ENCODE measurements around the gene CDC42EP3.

The CDC42EP3 gene

DNA sequence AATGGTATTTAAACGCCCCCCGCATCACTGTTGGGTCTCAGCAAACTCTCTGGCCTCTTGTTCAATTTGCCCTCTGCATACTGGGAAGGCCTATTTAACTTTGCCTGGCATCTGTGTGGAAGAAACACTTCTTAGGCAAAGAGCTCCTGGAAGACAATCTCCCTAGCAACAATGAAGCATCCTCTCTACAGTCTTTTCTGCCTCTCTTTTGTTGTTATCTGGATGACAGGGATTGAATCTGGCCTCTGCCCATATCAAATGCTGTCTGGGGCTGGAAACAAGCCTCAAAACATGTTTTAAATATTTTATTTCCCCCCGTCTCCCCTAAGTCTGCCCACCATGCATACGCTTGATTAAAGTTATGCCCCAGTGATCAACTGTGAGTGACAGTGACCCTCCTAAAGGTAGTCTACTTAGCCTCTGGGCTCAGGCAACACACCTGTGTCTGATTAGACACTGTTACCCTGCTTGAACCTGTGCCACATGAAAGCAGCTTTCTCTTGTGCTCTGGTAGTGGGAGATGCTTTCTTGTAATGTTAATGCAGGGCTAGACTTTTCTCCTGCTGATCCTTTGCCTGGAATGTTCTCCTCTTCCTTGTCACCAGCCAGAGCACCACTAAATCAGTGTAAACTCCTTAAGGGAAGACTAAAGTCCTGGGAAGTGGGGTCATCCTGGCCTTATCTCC is 34.9 kb downstream of the CDC42EP3 start:
- no peak for DNase-seq (ENCODE audit: low spot score)

DNA sequence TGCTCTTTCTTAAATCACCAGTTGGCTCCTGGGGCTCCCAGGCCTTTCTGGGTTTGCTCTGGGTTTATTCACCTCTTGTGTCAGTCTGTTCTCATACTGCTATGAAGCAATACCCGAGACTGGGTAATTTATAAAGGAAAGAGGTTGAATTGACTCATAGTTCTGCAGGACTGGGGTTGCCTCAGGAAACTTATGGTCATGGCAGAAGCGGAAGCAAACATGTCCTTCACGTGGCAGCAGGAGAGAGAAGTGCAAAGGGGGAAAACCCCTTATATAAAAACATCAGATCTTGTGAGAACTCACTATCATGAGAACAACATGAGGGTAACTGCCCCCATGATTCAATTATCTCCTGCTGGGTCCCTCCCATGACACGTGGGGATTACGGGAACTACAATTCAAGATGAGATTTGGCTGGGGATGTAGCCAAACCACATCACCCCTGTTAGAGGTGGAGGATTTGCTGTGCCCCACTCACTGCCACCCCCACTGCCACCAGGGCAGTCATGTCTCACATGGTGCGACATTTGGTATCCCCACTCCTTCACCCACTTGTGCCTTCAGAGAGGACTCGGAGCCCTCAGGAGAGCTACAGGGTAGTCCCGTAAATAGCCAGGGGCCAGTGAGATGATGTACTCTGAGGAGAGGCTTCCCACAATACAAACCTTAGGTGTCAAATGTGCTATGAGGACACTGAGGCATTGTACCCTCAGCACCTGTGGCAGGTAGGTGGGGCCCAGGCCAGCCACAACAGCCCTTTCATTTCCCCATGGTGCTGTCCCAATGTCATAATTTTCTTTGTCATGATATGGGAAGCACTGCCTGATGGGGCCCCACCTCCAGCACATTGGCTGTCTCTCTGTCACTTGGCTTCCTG is 35.7 kb downstream of the CDC42EP3 start:
- no peak for DNase-seq (ENCODE audit: low spot score)

DNA sequence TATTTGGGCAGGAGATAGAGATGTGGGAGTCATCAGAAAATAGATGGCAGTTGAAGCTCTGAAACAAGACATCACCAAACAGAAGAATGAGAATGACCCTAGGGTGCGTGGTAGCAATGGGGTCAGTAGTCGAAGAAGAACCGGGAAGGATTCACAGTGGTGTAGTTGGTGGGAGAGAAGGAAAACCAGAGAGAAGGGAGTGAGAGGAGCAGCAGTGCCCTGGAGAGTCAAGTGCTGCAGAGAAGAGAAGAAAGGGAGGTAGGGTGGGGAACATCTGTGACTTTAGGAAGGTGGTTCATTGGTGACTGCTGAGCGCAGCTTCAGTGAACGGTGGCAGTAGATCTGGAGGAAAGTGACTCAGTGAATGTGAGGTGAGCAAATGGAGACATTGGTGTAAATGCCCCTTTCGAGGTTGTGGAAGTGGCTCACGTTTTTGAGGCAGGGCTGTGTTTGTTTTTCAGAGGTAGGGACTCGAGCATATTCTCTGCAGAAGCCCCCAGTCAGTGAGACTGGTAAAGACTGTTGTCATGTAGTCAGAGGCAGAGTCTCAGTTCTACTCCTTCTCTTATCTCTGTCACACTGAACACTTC is 36.4 kb downstream of the CDC42EP3 start:
- DNase-seq (ENCODE audit: low spot score): no peak

DNA sequence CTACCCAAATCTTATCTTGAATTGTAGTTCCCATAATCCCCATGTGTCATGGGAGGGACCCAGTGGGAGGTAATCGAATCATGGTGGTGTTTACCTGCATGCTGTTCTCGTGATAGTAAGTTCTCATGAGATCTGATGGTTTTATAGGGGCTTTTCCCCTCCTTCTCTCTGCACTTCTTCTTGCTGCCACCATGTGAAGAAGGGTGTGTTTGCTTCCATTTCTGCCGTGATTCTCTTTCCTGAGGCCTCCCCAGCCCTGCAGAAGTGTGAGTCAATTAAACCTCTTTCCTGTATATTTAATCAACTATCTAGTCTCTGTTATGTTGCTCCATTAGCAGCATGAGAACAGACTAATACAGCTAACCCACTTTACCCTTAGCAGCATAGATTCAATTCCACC is 37.6 kb downstream of the CDC42EP3 start:
- DNase-seq (ENCODE audit: low spot score): no peak

DNA sequence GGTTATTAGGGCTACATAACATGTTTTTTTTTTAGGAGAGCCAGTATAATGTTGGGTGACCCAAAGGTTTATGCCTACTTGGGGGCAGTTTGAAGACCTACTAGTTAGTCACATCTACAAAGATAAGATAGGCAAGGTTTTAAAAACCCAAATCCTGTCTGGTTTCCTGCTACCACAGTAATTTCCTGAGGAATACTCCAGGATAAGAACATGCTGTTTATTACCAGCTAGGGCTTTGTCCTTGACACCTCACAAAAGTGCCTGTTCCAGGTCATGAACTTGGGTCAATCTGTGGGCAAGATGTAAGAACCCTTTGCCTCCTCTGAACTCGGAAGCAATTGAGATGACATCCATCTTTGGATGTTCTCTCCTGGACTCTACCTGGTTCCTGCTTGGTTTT is 38.2 kb downstream of the CDC42EP3 start:
- no peak for DNase-seq (ENCODE audit: low spot score)

DNA sequence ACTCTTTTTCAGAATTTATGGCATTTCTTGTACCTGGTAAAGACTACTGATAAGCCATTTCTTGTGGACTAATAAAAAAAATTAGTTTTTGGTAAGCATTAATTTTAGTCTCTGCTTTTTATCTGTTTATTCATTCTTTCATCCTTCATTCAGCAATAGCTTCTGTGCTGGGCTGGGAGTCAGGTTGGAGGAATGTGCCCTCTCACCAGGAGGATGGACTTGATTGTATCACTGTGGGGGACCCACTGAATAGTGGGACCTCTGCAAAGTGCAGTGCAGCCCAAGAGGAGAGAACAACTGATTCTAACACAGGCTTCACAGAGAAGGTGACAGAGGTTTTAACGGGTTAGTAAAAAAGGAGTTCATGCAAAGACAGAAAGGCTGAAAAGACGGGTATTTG is 39.1 kb downstream of the CDC42EP3 start:
- no peak for DNase-seq (ENCODE audit: low spot score)

DNA sequence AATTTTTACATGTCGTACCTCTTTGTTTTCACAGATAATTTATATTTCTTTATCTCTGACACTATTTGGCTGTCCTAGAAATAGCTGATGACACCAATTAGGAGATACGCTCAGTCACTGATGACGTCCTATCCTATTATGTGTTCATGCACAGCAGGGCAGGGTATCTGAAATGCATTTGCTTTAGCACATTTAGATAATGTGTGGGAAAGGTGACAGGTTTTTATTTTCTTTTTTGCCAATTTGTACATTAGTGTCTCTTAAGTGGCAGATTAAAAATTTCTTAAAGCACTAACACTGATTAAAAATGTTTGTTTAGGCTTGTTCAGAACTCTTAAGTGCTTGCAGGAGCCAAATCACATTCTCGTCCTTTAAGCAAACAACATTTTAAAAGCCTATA is 39.7 kb downstream of the CDC42EP3 start:
- DNase-seq (ENCODE audit: low spot score): no peak

DNA sequence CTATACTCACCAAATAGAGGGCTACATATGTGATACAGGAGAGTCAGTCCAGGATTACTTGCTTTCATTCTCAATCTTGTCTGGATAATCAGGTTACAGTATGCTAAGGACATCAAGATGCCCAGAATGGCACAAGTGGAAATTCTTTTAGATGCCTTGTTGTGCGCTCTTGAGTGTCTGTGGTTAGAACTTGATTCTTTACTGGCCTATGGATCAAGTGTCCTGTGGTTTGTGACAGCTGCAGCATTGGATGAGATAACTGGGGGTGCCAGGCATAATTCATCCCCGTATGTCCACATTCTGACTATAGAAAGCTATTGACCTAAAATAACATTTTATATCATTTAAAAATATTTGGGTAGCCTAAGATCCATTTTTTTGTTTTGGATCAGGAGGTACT is 40.1 kb downstream of the CDC42EP3 start:
- no peak for DNase-seq (ENCODE audit: low spot score)

DNA sequence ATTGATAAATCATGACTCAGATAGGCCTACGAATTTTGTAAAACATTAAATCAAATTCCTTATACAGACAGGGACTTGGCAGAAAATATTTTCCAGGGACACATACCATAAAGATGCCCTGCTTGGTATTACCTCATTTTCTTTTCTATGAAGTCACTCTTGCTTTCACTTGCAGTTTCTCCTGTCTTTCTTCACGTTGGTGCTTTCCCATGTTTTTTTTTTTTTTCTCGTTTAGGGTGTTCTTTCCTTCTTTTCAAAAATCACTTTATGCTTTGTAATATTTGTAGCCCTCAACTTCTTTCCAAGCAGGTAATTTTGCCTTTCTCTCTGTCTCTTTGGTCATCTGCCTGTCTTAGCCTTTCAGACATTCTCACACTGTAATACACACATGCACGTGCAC is 40.7 kb downstream of the CDC42EP3 start:
- no peak for DNase-seq (ENCODE audit: low spot score)

DNA sequence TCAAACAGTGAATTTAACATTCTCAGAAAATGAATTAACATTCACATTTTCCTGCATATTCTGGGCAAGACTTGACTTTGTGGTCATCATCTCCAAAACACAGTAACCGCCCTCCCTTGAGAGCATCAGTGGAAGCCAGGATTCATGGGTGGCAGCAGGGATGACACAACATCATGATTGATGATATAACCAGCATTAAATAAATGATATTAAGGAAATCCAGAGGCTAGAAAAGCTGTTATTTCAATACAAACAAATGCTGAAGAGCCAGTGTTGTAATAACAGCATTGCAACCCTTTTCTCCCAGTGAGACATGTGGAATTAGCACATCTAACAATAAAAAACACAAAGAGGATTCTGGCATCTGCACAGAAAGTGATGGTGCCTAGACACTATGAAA is 41.1 kb downstream of the CDC42EP3 start:
- no peak for DNase-seq (ENCODE audit: low spot score)

DNA sequence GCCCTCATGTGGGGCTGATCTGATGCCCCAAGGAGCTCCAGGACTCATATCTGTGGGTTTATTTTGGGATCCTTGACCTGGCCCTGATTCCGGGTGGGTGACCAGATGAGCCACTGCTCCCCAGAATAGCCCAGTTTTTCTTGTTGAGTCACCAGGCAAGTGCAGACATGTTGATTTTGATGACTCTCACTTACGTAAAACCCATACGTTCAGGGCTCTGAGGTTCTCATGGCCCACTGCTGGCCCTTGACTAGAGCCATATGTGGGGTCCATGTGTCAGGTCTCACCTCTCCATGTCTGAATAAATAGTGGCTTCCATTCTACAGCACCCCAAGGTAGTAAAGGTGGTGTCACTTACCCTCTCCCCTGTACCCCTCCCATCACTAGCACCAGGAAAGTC is 41.9 kb downstream of the CDC42EP3 start:
- no peak for DNase-seq (ENCODE audit: low spot score)

DNA sequence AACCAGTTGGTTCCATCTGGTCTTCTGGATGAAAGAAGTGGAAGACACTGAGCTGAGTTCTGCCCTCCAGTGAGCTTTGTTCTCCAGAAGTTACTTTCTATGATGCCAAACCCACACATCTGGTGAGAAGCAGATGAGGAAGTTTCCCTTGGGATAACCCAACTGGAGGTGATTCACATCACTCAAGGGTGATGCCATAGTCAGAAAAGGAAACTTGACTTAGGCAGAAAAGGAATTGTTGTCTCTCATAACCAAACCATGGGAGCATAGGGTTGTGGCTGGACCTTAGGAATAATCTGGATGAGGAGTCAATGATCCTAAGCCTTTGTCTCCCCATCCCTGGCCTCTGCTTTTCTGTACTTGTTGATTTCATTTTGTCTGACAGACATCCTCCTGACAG is 43.7 kb downstream of the CDC42EP3 start:
- no peak for DNase-seq (ENCODE audit: low spot score)

DNA sequence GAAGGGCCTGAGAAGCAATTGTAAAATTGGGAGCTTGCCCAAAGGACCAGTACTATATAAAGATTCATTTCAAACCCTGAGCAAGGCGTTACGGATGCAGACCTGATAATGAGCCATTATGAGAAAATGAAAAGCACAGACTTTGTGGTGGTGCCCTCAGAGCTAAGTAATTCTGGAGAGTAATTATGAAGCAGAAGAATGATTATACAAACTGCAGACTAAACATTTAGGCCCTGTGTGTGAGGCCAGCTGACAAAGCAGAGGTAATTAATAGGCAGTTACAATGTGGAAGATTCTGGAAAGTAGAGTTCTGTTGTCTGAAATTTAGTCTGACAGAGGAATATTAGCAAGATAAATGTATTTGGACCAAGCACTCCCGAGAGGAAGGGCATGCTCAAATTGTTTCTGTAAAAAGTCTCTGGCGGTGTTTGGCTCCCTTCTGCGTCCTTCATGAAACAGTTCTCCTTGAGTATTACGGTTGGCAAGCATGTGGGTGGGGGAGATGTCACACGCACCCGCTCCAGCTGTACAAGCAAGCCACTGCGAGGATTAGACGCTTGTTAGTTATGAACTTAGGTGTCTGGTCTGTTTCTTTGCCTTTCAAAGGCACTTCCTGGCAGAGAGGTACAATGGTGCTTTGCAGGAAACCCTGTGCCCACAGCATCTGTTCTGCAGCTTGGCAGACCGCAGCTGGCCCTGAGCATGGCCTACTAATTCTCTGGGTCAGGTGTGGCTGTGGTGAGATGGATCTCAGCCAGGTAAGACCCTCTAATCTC is 45.5 kb downstream of the CDC42EP3 start:
- DNase-seq (ENCODE audit: low spot score): no peak

DNA sequence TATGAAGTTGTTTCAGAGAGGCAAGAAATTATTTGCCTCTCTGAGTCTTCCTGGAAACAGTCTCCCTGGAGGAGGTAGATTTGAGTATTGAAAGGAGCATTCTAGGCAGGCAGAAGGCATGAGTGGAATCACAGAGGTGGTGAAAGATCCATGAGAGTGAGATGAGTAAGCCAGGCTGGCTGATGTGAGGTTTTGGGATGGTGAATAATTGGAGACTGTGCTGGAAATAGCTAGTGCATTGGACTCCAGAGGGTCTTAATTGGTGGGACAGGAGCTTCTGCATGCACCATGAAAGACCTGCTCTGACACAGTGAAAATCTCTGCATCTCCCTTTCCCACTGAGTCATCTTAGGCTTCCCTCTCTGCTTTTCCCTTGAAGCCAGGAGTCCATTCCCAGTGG is 46.3 kb downstream of the CDC42EP3 start:
- no peak for DNase-seq (ENCODE audit: low spot score)

DNA sequence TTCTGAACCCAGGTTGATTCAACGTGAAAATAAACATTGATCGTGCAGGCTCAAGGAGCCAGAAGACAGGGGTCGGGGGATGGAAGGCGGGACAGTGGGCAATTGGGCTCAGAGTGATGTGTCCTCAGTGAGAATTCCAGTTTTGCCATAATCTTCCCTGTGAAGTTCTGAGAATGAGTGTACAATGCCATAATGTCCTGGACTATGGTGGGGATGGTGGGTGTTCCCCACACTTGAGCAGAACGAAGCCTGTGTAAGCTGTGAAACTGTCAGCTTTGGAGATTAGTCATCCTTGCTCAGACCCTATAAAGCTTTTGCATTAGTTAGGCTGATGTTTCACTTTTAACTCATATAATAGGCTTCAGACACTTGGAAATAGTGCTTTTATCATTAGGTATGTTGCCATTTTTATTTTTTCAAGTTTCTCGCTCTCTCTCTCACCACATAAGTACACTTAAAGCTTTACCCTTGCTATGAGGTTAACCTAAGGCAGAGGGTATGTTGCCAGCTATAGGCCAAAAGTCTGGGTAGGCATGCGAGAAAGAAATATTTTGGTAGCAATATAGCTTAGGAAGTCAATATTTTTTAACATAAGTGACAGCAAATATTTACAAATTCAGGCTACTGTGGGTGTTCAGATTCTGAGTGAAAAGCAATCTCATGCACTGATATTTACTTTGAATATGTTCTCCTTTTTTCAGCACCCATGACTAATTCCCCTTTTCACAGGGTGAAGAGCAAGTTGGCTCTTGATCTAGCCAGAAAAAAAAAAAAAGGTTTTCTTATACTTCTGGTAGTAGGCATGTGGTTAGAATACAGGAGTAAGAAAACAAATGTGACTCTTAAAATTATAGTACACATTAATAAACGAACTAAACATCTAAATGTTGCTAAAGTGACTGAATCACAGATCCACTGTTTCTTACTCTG is 47.2 kb downstream of the CDC42EP3 start:
- no peak for DNase-seq (ENCODE audit: low spot score)

DNA sequence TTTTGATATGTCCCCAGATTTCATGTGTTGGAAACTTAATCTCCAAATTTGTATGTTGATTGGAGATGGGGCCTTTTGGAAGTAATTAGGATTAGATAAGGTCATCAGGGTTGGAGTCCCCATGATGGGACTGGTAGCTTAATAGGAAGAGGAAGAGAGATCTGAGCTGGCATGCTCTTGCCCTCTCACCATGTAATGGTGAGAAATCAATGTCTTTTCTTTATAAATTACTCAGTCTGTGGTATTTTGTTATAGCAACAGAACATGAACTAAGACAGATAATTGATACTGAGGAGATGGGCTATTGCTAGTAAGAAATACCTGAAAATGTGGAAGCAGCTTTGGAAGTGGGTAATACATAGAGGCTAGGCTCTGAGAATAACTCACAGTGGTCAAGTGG is 48.0 kb downstream of the CDC42EP3 start:
- no peak for DNase-seq (ENCODE audit: low spot score)

DNA sequence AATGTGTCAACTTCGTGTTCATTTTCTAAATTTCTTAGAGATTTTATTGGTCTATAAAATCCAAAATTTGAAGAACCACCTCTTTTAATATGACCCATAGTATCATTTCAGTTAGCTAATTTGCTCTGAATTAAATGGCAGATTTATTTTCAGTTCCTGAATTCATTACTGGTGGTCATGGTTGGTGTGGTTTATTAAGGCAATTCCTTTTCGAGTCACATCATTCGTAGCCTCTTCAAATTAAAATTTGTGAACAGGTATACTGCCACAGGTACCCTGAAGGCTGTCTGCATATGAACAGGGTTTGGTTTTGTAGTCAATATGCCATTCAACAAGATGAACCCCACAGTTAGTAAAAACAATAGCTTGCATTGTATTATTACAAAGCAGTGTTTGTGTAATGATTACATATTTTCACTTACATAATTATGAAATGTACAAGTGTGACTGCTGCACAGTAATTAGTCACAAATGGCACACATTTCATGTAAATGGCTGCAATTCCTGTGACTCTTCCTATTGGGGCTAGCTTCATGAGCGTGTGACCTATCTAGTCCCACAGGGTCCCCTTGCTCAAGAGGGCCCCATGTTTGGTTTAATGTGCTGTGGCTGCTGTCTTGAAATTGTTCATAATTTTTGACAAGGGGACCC is 48.9 kb downstream of the CDC42EP3 start:
- no peak for DNase-seq (ENCODE audit: low spot score)

DNA sequence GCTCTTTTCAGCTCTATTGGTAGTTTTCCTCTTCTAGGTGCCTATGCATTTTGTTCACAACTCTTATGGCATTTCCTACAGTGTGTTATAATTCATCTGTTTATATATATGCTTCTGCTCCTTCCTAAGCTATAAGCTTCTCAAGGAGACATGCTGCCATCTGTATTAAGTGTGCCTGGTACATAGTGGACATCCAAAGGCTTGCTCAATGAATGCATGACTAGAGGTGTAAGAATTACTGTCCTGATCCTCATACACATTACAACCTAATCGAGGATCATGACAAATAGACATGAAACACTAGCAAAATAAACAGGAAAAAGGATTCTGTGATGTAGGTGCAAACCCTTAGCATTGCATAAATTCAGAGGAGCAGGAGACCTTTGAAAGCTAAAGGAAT is 50.2 kb downstream of the CDC42EP3 start:
- DNase-seq (ENCODE audit: low spot score): no peak

DNA sequence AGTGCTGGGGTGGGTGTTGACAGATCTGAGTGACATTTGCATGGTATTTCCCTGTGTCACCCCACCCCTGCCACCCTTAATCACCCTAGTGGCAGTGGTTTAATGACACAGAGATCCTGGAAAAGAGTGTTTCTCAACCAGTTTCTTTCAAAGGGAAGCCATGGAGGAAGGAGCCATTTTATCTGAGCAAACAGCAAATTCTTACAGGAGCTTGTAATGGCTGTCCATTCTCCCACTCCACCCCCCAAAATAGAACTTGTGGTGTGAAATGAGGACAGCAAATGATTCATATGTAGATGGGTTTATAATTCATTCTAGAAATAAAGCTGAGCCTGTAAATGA is 51.5 kb downstream of the CDC42EP3 start:
- DNase-seq (ENCODE audit: low spot score): no peak

DNA sequence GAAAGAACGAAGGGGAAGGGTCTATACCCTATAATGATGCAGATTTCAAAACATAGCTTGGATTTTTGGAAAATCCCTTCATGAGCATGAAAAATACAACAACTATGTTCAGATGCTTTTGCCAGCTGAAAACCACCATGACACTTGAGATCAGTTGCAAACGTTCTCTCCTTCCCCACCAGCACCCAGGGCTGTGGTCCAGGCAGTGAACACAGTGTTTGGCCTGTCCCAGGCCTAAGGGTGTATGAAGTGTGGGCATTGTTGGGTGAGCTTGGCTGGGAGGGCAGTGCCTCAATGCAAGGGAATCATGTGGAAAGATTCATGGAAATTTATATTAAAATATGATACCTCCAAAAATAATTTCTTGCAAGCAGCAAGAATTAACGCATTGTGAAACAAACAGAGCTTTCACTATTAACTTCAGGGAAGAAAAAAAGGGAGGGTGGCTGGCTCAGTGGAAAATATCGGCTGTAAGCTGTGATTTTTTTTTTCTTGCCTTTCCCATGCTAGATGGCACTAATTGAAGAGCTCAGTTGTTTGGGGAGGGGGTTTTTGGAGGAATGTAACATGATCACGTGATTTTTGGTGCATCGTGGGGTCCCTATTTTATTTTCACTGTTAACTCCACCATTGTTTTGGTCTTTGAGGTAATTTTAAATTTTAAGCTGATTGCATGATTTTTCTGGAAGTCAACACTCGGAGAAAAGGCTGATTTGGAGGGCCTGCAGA is 52.0 kb downstream of the CDC42EP3 start:
- DNase-seq (ENCODE audit: low spot score): no peak

All from ecto neural progenitor cell (in vitro differentiated cells).